GM19455 (cell line): ENCODE measurements around the gene PCDHGA8.
"Not testable (repeated sequence)": the region's sequence is repeated elsewhere in the genome, so short reads cannot be mapped to it uniquely, and the experiment has no call there.

Source experiments
- ATAC-seq: cut with Tn5 transposase; IDR thresholded peaks from one replicate; pipeline ENCODE4 v1.9.1; 2021; ENCODE audit not compliant: unreplicated experiment

PCDHGA8 gene

DNA sequence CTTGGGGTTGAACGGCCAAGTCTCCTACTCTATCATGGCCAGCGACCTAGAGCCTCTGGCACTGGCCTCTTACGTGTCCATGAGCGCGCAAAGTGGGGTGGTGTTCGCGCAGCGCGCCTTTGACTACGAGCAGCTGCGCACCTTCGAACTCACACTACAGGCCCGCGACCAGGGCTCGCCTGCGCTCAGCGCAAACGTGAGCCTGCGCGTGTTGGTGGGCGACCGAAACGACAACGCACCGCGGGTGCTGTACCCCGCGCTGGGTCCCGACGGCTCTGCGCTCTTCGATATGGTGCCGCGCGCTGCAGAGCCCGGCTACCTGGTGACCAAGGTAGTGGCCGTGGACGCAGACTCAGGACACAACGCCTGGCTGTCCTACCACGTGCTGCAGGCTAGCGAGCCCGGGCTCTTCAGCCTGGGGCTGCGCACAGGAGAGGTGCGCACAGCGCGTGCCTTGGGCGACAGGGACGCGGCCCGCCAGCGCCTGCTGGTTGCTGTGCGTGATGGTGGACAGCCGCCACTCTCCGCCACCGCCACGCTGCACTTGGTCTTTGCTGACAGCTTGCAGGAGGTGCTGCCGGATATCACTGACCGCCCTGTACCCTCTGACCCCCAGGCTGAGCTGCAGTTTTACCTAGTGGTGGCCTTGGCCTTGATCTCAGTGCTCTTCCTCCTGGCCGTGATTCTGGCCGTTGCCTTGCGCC, 7.3 kb downstream of the PCDHGA8 start:
- no peak for ATAC-seq

DNA sequence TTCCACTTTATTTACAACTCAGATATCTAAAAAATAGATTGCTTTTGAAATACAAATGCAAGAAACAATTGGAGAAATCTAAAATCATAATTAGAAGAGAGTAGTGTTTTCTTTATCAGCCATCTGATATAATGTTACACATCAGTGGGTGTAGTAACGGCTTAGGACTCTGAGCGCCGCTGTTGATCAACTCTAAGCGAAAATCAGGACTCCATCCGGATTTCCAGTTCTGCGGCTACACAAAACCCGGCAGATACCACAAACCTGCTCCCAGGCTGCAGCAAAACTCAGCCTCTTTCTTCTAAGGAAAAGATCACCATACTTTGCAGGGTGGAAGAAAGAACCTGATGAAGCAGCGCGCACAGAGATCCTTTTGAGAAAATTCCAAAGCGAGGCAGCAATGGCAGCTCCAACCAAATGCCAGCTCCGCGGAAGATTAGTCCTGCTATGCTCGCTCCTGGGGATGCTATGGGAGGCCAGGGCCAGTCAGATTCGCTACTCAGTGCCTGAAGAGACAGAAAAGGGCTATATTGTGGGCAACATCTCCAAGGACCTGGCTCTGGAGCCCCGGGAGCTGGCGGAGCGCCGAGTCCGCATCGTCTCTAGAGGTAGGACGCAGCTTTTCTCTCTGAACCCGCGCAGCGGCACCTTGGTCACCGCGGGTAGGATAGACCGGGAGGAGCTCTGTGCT, 10.3 kb downstream of the PCDHGA8 start, which contains the start of gene PCDHGA9:
PCDHGA9 (plus strand) TSS at position 226 of the 691 bp plus-strand sequence; CDS start at position 401, 175 bp downstream.
- ATAC-seq: no peak

- ATAC-seq: no peak
Observed at GRCh38 chr5:141403387-141403786, 11.0 kb downstream of the PCDHGA8 start.

DNA sequence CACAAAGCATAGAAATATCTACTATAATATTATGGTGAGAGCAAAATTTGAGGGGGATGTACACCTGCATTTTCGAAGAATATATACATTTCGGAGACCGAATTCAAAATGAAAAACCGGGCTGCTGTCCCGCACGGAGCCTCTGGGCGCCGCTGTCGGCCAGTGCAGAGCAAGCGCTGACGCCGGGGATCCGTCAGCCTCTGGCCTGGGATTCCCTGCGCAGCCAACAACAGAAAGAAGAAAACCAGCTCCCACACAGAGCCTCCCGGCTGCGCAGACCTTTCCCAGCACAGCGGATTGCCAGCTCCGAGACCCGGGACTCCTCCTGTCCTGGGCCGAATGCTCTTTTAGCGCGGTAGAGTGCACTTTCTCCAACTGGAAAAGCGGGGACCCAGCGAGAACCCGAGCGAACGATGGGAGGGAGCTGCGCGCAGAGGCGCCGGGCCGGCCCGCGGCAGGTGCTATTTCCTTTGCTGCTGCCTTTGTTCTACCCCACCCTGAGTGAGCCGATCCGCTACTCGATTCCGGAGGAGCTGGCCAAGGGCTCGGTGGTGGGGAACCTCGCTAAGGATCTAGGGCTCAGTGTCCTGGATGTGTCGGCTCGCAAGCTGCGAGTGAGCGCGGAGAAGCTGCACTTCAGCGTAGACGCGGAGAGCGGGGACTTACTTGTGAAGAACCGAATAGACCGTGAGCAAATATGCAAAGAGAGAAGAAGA, 15.5 kb downstream of the PCDHGA8 start, which contains the start of gene PCDHGB6:
PCDHGB6 (plus strand) TSS at position 232 of the 716 bp plus-strand sequence; CDS start at position 414, 182 bp downstream.
- ATAC-seq: peak; percentile 49

DNA sequence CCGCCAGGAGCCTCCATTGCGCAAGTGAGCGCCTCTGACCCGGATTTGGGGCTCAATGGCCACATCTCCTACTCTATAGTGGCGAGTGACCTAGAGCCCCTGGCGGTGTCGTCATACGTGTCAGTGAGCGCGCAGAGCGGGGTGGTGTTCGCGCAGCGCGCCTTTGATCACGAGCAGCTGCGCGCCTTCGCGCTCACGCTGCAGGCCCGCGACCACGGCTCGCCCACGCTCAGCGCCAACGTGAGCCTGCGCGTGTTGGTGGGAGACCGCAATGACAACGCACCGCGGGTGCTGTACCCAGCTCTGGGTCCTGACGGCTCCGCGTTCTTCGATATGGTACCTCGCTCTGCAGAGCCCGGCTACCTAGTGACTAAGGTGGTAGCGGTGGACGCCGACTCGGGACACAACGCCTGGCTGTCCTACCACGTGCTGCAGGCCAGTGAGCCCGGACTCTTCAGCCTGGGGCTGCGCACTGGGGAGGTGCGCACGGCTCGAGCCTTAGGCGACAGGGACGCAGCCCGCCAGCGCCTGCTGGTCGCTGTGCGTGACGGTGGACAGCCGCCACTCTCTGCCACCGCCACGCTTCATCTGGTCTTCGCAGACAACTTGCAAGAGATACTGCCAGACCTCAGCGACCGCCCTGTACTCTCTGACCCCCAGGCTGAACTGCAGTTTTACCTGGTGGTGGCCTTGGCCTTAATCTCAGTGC, 17.3 kb downstream of the PCDHGA8 start:
- ATAC-seq: no peak

DNA sequence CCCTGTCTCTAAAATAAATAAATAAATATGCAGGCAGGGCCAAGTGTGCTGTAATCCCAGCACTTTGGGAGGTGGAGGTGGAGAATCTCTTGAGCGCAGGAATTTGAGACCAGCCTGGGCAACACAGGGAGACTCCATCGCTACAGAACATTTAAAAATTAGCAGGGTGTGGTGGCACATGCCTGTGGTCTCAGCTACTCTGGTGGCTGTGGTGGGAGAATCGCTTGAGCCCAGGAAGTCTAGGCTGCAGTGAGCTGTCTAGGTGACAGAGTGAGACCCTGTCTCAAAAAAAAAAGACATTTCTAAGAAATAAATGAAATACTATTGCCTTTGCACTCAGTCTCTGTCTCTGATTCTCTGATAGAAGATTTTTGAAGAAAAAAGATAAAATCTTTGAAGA, 19.1 kb downstream of the PCDHGA8 start:
- no peak for ATAC-seq

GRCh38 chr5:141412854-141413539, 20.6 kb downstream of the PCDHGA8 start, which contains the start of gene PCDHGA10:
Gene PCDHGA10 (plus strand): TSS chr5:141412987. CDS start chr5:141413176, 189 bp downstream.
- peak; percentile 89 for ATAC-seq

GRCh38 chr5:141413540-141414069, 21.2 kb downstream of the PCDHGA8 start:
- ATAC-seq: no peak

- not testable (repeated sequence) for ATAC-seq
Observed at GRCh38 chr5:141414548-141415274, 22.3 kb downstream of the PCDHGA8 start.

DNA sequence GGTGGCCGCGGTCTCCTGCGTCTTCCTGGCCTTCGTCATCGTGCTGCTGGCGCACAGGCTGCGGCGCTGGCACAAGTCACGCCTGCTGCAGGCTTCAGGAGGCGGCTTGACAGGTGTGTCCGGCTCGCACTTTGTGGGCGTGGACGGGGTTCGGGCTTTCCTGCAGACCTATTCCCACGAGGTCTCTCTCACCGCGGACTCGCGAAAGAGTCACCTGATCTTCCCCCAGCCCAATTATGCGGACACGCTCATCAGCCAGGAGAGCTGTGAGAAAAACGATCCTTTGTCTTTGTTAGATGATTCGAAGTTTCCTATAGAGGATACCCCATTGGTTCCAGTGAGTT, 22.8 kb downstream of the PCDHGA8 start:
- not testable (repeated sequence) for ATAC-seq

DNA sequence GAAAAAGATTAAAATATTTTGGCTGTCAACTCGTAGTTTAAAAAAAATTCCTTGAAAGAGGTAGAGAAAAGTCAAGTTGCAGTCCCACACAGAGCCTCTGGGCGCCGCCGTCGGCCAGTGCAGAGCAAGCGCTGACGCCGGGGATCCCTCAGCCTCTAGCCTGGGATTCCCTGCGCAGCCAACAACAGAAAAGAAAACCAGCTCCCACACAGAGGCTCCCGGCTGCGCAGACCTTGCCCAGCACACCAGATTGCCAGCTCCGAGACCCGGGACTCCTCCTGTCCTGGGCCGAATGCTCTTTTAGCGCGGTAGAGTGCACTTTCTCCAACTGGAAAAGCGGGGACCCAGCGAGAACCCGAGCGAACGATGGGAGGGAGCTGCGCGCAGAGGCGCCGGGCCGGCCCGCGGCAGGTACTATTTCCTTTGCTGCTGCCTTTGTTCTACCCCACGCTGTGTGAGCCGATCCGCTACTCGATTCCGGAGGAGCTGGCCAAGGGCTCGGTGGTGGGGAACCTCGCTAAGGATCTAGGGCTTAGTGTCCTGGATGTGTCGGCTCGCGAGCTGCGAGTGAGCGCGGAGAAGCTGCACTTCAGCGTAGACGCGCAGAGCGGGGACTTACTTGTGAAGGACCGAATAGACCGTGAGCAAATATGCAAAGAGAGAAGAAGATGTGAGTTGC, 25.2 kb downstream of the PCDHGA8 start, which contains the start of gene PCDHGB7:
PCDHGB7 (plus strand) TSS at position 184 of the 679 bp plus-strand sequence; CDS start at position 367, 183 bp downstream.
- not testable (repeated sequence) for ATAC-seq

DNA sequence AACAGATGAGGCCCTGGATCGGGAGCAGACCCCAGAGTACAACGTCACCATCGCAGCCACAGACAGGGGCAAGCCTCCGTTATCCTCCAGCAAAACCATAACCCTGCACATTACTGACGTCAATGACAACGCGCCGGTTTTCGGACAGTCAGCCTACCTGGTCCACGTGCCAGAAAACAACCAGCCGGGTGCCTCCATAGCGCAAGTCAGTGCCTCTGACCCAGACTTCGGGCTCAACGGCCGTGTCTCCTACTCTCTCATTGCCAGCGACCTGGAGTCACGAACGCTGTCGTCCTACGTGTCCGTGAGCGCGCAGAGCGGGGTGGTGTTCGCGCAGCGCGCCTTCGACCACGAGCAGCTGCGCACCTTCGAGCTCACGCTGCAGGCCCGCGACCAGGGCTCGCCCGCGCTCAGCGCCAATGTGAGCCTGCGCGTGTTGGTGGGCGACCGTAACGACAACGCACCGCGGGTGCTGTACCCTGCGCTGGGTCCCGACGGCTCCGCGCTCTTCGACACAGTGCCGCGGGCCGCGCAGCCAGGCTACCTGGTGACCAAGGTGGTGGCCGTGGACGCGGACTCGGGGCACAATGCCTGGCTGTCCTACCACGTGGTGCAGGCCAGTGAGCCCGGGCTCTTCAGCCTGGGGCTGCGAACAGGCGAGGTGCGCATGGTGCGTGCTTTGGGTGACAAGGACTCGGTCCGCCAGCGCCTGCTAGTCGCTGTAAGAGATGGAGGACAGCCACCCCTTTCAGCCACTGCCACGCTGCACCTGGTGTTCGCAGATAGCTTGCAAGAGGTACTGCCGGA, 26.8 kb downstream of the PCDHGA8 start:
- ATAC-seq: no peak

- ATAC-seq: no peak
Observed at GRCh38 chr5:141420855-141421488, 28.5 kb downstream of the PCDHGA8 start, which contains the start of gene PCDHGA11. Gene PCDHGA11 (plus strand): TSS chr5:141421051. CDS start chr5:141421228, 177 bp downstream.

DNA sequence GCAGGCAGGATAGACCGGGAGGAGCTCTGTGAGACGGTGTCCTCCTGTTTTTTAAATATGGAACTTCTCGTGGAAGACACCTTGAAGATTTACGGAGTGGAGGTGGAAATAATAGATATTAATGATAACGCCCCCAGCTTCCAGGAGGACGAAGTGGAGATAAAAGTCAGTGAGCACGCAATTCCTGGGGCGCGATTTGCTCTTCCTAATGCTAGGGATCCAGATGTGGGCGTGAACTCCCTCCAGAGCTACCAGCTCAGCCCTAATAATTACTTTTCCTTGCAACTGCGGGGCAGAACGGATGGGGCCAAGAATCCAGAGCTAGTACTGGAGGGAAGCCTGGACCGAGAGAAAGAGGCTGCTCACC, 29.0 kb downstream of the PCDHGA8 start:
- no peak for ATAC-seq

- no peak for ATAC-seq
Observed at GRCh38 chr5:141422742-141423291, 30.4 kb downstream of the PCDHGA8 start.

DNA sequence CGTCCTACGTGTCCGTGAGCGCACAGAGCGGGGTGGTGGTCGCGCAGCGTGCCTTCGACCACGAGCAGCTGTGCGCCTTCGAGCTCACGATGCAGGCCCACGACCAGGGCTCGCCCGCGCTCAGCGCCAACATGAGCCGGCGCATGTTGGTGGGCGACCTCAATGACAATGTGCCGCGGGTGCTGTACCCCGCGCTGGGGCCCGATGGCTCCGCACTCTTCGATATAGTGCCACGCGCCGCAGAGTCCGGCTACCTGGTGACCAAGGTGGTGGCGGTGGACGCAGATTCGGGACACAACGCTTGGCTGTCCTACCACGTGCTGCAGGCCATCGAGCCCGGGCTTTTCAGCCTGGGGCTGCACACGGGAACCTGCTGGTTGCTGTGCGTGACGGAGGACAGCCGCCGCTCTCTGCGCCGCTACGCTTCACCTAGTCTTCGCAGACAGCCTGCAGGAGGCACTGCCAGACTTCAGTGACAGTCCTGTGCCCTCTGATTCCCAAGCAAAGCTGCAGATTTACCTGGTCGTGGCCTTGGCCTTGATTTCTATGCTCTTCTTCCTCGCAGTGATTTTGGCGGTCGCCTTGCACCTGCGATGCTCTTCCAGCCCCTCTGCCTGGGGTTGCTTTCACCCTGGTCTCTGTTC, 35.5 kb downstream of the PCDHGA8 start:
- no peak for ATAC-seq
